PC-9 (cell line): ENCODE data around the gene RUNX1.

ENCODE experiments used
- EZH2 ChIP-seq: fragments of 200-600 bp; sonication (generic); IDR thresholded peaks from 2 replicates; pipeline ENCODE4 v1.8.0; 2017; ENCODE audit warnings: antibody characterized with exemption, low read depth
- TF ChIP-seq, protein P1 (sequence below): fragments of 200-600 bp; sonication (generic); conservative IDR thresholded peaks from 2 replicates; pipeline ENCODE4 v1.6.1; 2017; ENCODE audit warnings: mixed run types, antibody characterized with exemption, mild to moderate bottlenecking, moderate library complexity

DNA sequence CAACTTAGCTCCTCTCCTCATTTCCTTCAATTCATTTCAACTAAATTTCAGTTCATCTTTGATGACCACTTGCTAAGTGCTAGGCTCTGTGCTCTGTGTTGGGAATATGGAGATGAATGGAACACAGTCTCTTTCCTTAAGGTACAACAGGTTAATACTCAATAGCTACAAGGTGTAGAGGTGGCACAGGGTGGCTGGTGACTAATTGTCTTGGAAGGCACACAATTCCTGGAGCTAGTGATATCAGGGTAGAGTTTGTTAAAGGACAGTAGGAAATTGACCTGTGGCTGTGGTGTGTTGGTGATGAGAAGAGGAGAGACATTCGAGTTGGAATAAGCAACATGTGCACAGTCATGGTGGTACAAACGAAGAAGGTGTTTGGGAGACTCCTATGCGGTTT is 124.9 kb downstream of the RUNX1 start:
- TF ChIP-seq EZH2: no peak
- TF ChIP-seq, protein P1, sequence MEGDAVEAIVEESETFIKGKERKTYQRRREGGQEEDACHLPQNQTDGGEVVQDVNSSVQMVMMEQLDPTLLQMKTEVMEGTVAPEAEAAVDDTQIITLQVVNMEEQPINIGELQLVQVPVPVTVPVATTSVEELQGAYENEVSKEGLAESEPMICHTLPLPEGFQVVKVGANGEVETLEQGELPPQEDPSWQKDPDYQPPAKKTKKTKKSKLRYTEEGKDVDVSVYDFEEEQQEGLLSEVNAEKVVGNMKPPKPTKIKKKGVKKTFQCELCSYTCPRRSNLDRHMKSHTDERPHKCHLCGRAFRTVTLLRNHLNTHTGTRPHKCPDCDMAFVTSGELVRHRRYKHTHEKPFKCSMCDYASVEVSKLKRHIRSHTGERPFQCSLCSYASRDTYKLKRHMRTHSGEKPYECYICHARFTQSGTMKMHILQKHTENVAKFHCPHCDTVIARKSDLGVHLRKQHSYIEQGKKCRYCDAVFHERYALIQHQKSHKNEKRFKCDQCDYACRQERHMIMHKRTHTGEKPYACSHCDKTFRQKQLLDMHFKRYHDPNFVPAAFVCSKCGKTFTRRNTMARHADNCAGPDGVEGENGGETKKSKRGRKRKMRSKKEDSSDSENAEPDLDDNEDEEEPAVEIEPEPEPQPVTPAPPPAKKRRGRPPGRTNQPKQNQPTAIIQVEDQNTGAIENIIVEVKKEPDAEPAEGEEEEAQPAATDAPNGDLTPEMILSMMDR: no peak
